ENCODE measurements around the gene EFCAB11. TPM values are rescaled to one million over a fixed set of nuclear protein-coding genes. Genes with fewer than 3 reads are reported as not detected.

EFCAB11 gene
- total RNA-seq, 1 experiment from 2014 or later, result 18.1 TPM

- H3K4me3 ChIP-seq (replicated peaks in 1 of 2; ENCODE audit: low read depth in 1 of 2, low read length in 2 of 2), result no peak overlapping the region
- TF ChIP-seq POLR2AphosphoS5 (IDR thresholded peaks at IDR 0.05; ENCODE audit: low read depth, low read length) (no peak), ZNF274 (IDR thresholded peaks at IDR 0.05; ENCODE audit: low read depth, low read length) (no peak), ATF3 (IDR thresholded peaks at IDR 0.05) (no peak), REST (IDR thresholded peaks at IDR 0.05; ENCODE audit: low read depth) (no peak), MAX (IDR thresholded peaks at IDR 0.05) (no peak), EZH2 (IDR thresholded peaks at IDR 0.05) (no peak), POLR2A (IDR thresholded peaks at IDR 0.05; ENCODE audit: borderline replicate concordance, extremely low read depth, insufficient read depth, insufficient read length) (no peak), CTCF (IDR thresholded peaks at IDR 0.05 in 2 of 3, conservative IDR thresholded peaks at IDR 0.05 in 1 of 3; ENCODE audit: borderline replicate concordance in 1 of 3, insufficient read depth in 1 of 3, low read depth in 2 of 3, low read length in 2 of 3) (no peak)
- ChIA-PET CTCF (no interaction called here), RAD21 (ENCODE audit: low non-redundant PET in 1 of 2, low total read pairs in 2 of 2, uncharacterized antibody in 2 of 2, unreplicated experiment in 2 of 2) (no interaction called here), POLR2A (no interaction called here)
- no peaks in the 10 kb centered on the region for H3K9me3 ChIP-seq (ENCODE audit: control insufficient read depth in 1 of 2, insufficient read depth in 1 of 2, low read depth in 1 of 2, low read length in 2 of 2)
- H3K79me2 ChIP-seq (ENCODE audit: insufficient read depth, low read length), result no peaks in the 10 kb centered on the region
- intact Hi-C loops (cut with micrococcal nuclease), result no loop called here
- no peaks in the 10 kb centered on the region for H3K27me3 ChIP-seq (ENCODE audit: insufficient read depth, low read length)
- no peaks in the 10 kb centered on the region for H3K9me2 ChIP-seq (ENCODE audit: insufficient read depth)
- no peak for ATAC-seq
- no peak overlapping the region for H3K4me2 ChIP-seq (ENCODE audit: low read length)
- no peak overlapping the region for H3K27ac ChIP-seq (ENCODE audit: low read depth, low read length)
- no peaks in the 10 kb centered on the region for H4K20me1 ChIP-seq (ENCODE audit: insufficient read depth)
- no peak overlapping the region for H2AFZ ChIP-seq (ENCODE audit: low read depth, low read length, poor library complexity, severe bottlenecking)
- H3K36me3 ChIP-seq (ENCODE audit: control insufficient read depth in 1 of 2, insufficient read depth in 2 of 2, low read length in 2 of 2), result no peaks in the 10 kb centered on the region
- no peaks in the 10 kb centered on the region for H3K4me1 ChIP-seq (ENCODE audit: control insufficient read depth in 1 of 2, insufficient read depth in 2 of 2, low read length in 2 of 2)
- BruUV-seq (replicated peaks), result no TSS peak
- no peak overlapping the region for H3K9ac ChIP-seq (ENCODE audit: low read length)
- DNase-seq (ENCODE audit: low read depth, low spot score), result no peak
Observed at GRCh38 chr14:89757313-89757939, 197.1 kb downstream of the EFCAB11 start.
